Measurements from ENCODE around the gene CCDC47. TPM values are rescaled to one million over a fixed set of nuclear protein-coding genes. Genes with fewer than 3 reads are reported as not detected.

The CCDC47 gene
- total and polyA plus RNA-seq, 2 of the 4 experiments (the other 2 are of a cell fraction), result 45.7 to 62.0 TPM

- Histone ChIP-seq H4K8ac (ENCODE audit: low read depth in 2 of 2, low read length in 2 of 2) (no peak overlapping the region), H3K14ac (replicated peaks; ENCODE audit: low read depth, low read length) (no peak overlapping the region), H3K23ac (ENCODE audit: low read depth, low read length) (no peak overlapping the region), H2BK5ac (ENCODE audit: low read depth, low read length, poor library complexity, severe bottlenecking) (no peak overlapping the region), H3K9me1 (ENCODE audit: insufficient read depth, low read length) (no peaks in the 10 kb centered on the region), H3K9ac (ENCODE audit: low read depth, low read length) (no peak overlapping the region), H4K91ac (ENCODE audit: insufficient read depth, low read depth, low read length) (no peak overlapping the region), H3K4me3 (ENCODE audit: insufficient read depth, low read depth, low read length) (no peak overlapping the region), H3K18ac (ENCODE audit: low read depth, low read length) (no peak overlapping the region), H3K36me3 (ENCODE audit: control insufficient read depth, insufficient read depth, low read length) (peaks cover 34% of the 10 kb centered on the region), H3K4me2 (ENCODE audit: low read depth, low read length) (no peak overlapping the region), H3K27ac (ENCODE audit: insufficient read depth, low read length) (no peak overlapping the region), H3K4me1 (ENCODE audit: control insufficient read depth, insufficient read depth, low read length) (no peaks in the 10 kb centered on the region), H2BK20ac (ENCODE audit: low read depth, low read length) (no peak overlapping the region), H3K9me3 (ENCODE audit: control insufficient read depth, insufficient read depth, low read length) (no peaks in the 10 kb centered on the region), H3K56ac (ENCODE audit: extremely low read depth, insufficient read depth, low read length) (no peak overlapping the region), H4K5ac (ENCODE audit: low read depth, low read length) (no peak overlapping the region), H2BK120ac (ENCODE audit: low read depth, low read length) (no peak overlapping the region), H3K79me1 (ENCODE audit: low read depth in 1 of 2, low read length in 2 of 2) (peaks cover 0 to 20% of the 10 kb centered on the region in 2 experiments; a peak in 2 of 4 replicates), H4K20me1 (ENCODE audit: insufficient read depth, low read length) (no peaks in the 10 kb centered on the region), H2AK5ac (ENCODE audit: low read depth, low read length) (no peak overlapping the region), H2BK15ac (ENCODE audit: low read depth, low read length) (no peak overlapping the region), H2AFZ (replicated peaks; ENCODE audit: low read length, poor library complexity) (no peak overlapping the region), H3K4ac (ENCODE audit: low read depth, low read length) (no peak overlapping the region), H3K27me3 (ENCODE audit: control insufficient read depth, insufficient read depth, low read length) (no peaks in the 10 kb centered on the region), H2AK9ac (replicated peaks; ENCODE audit: low read depth, low read length, poor library complexity) (no peak overlapping the region)
- in situ Hi-C loops (cut with MboI; ENCODE audit: low sequenced_read_pairs), result no loop called here
- intact Hi-C loops (cut with micrococcal nuclease), result no loop called here
- ChIA-PET POLR2A (ENCODE audit: unreplicated experiment) (no interaction called here), CTCF (no interaction called here)
- no peak for ATAC-seq (ENCODE audit: low read depth)
- BruUV-seq (replicated peaks), result no TSS peak
- no peak for DNase-seq
- WGBS, 2 experiments (ENCODE audit: extremely low coverage in 2 of 2, insufficient read length in 1 of 2), result 96% methylated on average over 4 of the region's 11 CpGs; no CpG with 5 or more reads in 1 of the 2 experiments
- dilution Hi-C loops (cut with HindIII; ENCODE audit: low sequenced_read_pairs, unreplicated experiment), result no loop called here
- TF ChIP-seq POLR2A (IDR thresholded peaks at IDR 0.05; ENCODE audit: low read depth, low read length), result no peak
- no peak for TF ChIP-seq RAD21 (IDR thresholded peaks at IDR 0.05; ENCODE audit: low read length)
- no peak for TF ChIP-seq RCOR1 (IDR thresholded peaks at IDR 0.05; ENCODE audit: insufficient replicate concordance, low read length)
- TF ChIP-seq RFX5 (IDR thresholded peaks at IDR 0.05; ENCODE audit: low read depth, low read length), result no peak
- TF ChIP-seq SMC3 (IDR thresholded peaks at IDR 0.05; ENCODE audit: low read depth, low read length), result no peak
- TF ChIP-seq MAZ (IDR thresholded peaks at IDR 0.05; ENCODE audit: borderline replicate concordance, low read depth, low read length), result no peak
- no peak for TF ChIP-seq ELK1 (IDR thresholded peaks at IDR 0.05; ENCODE audit: borderline replicate concordance, low read depth, low read length)
- no peak for TF ChIP-seq BHLHE40 (IDR thresholded peaks at IDR 0.05; ENCODE audit: low read depth, low read length)
These were observed 69.2 kb downstream of the CCDC47 start for GRCh38 chr17:63704259-63704576.
